T-helper 1 cell treated with Interleukin-12 subunit alpha and Interleukin-12 subunit beta and Interleukin-4 antibody, amounts not matched to agents 30 ng/mL and 1 ng/mL, for 36 hours (primary cell): ENCODE measurements around the gene KRT3. TPM values are rescaled to one million over a fixed set of nuclear protein-coding genes. Genes with fewer than 3 reads are reported as not detected.

Source experiments
- intact Hi-C: fragments of 100-400 bp; cut with micrococcal nuclease; formaldehyde crosslinking; loops from one replicate; pipeline ENCODE4 v1.15.1; 2024
- total RNA-seq: library from RNA; stranded (reverse); gene quantifications from 2 replicates; pipeline ENCODE4 v1.2.3, GENCODE V29; 2022

Gene KRT3
- total RNA-seq = not detected in 2 replicates

DNA sequence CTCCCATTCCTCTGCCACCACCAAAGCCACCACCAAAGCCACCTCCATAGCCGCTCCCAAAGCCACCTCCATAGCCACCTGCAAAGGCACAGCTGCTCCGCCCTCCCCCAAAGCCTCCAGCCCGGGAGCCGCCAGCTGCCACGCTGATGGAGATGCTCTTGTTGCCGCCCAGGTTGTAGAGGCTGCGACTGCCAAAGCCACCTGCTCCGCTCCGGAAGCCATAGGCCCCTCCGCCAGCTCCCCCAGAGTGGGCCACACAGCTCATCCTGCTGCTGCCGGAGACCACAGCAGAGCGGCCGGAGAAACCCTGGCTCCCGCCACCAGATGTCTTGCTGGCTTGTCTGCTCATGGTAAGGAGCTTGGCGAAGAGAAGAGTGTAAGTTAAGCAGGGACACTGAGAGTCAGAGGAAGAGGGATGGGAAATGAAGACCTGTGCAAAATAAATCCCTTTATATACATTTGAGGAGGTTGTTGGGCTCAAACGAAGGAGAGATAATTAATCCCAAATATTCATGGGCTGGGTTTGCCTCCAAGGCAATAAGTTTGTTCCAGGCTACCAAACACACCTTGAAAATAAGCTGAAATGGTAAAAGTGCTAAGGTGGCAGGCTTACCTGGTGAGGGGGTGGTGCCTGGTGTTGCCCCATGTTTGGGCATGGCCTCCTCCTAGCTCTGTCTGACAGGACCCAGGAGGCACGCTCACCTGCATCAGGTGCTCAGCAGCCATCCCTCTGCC, at the start of gene KRT3:
Gene KRT3 (minus strand): TSS at position 424 of the 735 bp plus-strand sequence. CDS start 75 bp downstream, at position 349.
- intact Hi-C loops = no loop called here

DNA sequence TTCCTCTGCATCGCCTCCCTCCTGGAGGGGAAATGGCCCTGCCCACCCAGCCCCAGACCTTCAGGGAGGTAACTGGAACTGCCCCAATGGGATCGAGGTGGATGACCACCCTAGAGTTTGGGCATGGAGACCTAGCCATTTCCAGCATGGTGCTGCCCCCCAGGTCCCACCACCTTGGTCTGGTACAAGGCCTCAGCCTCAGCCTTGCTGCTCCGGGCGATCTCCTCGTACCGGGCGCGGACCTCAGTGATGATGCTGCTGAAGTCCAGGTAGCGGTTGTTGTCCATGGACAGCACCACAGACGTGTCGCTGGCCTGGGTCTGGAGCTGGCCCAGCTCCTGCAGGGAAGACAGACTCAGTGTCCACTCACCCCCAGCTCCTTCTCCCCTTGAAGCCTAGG, 48.5 kb upstream of the KRT3 start:
- intact Hi-C loops = no loop called here

DNA sequence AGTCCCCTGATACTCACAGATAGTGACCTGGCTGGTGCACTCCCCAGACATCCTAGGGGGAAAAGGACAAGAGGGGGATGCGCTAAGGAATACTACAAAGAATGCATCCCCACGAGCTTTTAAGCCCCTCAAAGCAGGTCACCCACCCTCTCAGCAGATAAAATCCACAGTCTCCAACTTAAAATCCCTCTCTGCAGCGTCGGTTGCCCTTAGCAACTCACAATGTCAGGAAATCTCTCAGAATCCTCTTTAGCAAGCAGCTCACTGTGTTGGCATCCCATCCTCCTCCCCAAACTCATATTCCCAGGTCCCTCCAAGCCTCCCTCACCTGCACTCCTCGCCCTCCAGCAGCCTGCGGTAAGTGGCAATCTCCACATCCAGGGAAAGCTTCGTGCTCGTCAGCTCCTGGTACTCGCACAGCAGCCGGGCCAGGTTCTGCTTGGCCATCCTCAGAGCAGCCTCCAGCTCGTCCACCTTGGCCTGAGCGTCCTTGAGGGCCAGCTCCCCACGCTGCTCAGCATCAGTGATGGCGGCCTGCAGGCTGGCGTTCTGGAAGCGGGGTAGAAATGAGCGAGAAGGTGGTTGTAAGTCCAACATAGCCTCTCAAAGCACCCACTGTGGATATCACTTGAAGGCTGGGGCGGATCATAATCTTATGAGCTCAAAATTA, 43.7 kb upstream of the KRT3 start:
- intact Hi-C loops = no loop called here

DNA sequence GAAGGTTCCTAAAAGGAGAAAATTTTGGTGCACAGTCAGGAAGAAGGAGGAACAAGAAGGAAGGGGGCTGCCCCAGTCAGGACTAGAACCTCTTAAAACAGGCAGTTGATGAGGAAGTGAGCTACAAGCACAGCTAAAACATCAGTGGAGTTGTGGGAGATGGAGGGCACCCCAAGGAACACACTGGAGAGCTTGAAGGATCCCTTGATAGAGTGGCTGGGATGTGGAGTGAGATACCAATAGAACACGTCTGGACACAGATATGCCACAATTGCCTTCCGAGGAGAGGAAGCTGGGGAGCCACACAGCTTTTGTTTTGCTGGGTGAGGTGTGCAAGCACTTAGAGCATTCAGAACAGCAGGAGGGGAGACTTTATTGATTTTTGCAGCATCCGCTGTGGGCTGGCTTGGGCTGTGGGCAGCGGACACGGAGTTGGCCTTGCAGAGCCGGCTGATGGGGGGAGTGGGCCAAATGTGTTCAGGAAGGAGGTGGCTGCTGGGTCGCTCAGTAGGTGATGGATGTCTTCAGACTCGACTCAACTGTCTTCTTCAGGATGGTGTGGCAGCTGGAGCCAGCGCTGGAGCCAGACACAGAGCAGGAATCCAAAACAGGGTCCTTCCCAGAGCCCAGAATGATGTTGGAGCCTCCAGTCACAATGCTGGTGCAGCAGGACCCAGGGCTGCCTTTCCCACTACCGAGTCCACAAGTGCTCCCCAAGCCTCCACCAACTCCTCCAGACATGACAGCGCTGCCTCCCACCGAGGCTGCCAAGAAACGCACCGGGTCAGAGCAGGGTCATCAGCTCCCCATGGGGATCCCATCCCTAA, 42.9 kb upstream of the KRT3 start:
- intact Hi-C loops = no loop called here

DNA sequence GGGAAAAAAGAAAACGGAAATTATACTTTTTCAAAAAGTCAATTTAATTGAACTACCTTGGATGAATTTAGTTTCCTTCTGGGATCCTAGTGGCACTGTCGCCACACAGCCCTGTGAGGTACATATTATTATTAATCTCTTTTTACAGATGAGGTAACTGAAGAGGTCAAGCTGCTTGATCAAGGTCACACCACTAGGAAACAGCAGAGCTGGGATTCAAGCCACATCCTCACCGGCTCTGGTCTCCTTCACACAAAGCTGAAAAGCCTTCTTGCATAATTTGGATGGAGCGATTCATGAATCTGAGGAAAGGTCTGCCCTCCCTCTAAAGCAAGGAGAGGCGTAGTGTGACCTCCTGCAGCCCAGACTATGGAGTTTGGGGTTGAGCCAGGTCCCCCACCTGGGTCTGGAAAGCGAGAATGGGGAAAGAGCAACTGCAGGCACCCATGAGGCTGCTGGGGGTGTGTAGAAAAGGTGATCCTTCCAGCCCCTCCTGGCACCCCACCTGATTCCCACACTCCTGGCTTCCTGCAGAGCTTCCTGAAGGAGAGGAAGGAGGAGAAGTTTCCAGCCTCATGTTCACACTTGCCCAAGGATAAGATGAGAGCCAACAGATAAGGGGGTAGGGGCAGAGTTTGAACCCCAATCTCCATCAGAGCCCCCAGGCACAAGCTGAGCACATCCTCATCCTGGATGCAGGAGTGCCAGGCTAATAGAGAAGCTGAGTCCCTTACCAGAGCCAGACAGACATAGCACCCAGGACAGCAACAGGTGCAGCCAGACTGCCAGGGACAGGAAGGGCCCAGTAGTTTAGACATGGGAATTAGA, 42.1 kb upstream of the KRT3 start:
- intact Hi-C loops = no loop called here

DNA sequence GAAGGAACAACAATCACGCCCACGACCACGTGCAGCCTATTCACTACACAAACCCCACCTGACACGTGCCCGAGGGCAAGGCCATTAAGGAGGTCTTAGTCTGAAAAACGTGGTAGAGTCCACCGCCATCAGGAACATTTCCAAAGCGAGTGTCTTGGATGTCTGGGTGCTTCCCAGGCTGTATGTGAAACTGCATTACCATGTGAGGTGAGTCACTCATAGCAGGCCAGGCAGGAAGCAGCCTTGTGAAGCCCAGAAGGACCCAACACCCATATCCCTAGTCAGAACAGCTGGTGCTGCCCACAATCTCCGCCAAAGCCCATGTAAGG, 41.5 kb upstream of the KRT3 start:
- intact Hi-C loops = no loop called here

DNA sequence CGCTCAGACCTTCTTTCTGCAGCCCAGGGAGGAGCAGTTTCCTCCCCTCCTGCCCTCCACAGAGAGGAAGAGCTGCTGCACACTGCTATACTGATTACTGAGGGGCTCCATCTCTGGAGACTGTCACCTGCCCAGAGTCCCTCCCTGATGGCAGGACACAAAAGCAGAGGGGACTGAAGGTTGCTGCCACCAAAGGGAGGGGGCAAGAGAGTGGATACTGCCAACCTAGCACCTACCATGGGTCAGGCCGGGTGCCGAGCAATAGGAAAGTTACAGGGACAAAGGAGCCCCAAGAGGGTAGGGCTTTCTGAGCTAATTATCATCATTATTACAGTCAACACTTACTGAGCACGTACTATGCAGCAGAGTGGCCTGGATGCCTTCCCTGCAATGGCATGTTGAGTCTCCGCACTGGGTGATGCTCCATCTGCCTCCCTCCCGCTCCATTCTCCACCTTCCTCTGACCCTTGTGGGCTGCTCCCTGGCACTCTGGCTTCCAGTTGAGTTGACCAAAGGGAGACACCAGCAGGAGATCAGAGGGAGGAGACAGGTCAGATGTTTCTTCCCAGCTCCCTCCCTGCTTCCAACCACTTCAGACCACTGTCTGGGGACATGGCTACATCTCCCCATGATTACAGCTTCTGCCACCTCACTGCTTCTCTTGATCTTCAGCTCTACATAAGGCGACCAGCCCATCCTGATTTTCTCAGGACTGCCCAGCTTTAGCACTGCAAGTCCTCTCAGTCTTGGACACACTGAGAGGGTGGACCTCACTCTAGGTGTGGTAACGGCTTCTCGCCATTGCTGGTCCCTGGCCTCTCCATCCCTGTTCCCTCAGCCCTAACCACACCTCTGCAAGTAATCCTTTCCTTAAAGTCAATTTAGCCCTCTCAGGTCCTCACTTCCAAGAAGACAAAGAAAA, 40.8 kb upstream of the KRT3 start:
- intact Hi-C loops = no loop called here

DNA sequence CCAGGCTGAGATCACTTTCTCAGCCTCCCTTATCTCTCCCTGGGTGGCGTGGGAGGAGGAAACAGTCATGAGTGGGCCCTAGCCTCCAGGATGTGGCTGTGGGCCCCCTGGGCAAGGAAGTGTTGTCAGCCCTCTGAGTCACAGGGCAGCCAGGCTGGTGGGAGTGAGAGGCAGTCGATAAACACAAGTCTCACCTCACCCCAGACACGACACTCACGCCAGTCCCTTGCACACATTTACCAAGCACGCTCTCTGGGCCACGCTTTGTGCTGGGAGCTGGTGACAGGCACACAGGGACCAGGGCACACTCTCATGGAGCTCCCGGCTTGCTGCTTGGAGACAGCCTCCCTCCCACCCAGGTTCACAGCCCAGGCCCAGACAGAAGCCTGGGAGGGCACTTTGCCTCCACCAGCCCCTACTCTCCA, 40.1 kb upstream of the KRT3 start:
- intact Hi-C loops = no loop called here

DNA sequence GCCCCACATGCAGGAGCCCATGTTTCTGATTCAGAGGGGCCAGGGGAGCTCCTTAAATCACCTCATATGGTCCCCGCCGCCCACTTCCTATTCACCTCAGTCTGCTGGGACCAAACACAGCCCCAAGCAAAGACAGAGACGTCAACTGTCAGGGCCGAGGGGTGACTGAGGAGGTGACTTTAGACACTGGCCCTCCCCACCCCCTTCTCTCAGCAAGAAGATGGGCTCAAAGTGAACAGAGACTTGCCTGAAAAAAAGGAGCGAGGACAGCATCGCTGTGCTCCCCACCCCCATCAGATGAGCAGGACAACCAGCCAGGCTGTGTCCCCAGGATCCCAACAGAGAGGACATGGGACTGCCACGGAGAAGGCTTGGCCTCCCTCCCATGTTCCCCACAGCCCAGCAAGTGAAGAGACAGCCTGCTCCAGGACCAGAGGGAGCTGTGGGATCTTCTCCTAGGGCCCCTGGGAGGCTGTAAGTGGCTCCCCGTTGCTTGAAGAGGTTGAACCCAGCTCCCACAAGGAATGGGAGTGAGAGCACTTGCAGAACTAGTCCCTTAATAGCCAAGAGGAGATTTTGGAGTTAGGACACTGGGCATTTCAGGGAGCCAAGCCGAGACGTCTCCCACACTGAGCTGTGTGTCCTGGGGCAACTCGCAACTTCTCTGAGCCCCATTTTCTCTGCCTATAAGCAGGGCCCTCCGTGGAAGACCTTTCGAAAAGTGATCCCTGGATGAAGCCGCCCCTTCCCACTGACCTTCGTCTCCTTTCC, 39.5 kb upstream of the KRT3 start:
- intact Hi-C loops = no loop called here

DNA sequence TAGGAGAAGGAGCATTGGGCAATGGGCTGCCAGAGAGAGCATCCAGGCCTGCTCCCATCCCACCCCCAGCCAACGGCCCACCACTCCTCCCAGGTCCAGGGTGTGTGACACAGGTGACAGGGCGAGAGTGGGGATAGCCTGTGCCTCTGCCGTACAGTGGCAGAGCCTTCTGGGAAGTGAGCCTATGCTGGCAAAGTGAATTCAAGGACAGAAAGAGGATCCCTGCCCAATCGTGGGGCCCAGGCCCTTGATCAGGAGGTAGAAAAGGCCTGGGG, 38.7 kb upstream of the KRT3 start:
- intact Hi-C loops = no loop called here

DNA sequence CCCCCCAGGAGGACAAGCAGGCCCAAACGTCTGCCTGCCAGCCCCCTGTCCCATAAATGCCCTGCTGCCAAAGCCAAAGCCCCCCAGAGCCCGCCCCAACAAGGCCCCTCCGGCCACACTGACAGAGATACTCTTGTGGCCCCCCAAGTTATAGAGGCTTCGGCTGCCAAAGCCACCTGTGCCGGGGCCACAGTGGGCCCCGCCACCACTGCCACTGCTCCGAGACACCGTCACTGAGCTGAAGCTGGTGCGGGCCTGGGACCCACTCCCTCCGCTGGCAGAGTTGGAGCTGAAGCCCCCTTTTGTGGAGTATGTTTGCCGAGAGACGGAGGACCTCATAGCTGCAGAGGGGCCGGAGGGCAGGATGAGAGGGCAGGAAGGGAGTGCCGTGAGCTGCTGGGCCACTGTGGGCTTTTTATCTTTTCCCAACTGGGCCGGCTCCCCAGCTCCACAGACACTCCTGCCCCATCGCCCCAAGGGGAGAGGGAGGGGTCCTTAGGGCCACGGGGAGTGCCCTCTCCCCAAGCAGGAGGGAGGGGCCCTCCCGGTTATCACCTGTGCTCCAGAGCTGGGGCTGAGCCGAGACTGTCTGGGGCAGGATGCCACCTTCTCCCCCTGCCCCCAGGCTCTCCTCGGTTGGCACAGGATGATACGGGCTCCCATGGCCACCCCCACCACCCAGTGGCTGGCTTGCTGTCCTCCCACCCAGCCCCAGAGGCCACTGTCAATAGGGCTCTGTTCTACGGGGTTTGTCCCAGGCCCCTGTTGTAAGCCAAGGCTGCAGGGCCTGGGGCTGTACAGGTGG, 38.2 kb upstream of the KRT3 start, which contains the start of gene KRT79:
Gene KRT79 (minus strand): TSS at position 390 of the 805 bp plus-strand sequence. CDS start 51 bp downstream, at position 339.
- intact Hi-C loops = no loop called here

DNA sequence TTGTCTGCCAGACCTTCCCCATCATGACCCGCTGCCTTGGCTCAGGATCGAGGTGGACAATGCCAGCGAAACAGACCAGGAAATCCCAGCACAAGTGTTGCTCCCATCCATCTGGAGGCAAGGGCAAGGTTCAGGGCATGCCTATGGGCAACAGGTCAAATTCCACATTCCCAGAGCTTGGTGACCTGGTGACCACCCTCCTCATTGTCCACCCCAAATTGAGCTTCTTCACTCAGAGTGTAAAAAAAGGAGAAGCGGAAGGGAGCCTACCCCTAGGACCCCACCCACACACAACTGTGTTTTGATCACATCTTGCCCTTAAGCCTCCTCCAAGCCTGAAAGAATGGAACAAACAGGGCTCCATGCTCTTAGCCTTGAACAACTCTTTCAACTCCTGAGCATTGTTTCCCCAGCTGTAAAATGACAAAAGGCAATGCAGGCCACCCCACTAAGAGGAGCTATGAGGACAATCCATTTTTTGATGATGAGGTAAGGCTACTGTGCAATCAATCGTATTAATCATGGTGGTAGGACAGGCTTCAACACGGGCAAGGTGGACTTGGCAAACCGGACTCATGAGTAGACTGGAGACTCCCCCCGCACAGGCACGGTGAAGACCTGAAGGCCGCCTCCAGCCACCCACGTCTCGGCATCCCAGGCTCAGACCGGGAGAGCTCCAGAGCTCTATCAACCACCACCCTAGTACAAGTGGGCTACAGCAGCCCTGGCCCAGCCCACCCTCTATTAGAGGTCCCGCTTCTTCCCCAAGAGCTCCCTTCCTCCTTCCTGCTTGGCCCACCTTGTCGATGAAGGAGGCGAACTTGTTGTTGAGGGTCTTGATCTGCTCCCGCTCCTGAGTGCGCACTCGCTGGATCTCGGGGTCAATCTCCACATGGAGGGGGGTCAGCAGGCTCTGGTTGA, 37.3 kb upstream of the KRT3 start:
- intact Hi-C loops = no loop called here

DNA sequence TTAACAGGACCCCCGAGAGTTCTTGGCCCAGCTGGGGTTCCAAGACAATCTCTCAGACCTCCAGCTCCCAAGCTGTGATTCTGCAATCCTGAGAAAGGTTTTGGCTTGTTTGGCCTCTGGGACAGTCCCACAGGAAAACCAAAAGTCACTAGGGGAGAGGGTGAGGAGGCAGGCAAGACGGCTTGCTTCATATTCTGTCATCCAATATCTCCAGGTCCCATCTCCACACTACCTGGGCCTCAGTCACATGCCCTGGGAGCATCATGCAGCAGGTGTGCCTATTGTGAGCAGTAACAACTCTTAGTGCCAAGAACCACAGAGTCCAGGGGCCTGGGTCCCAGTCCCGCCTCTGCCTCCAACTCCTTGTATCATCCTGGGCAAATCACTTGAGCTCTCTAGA, 36.5 kb upstream of the KRT3 start:
- intact Hi-C loops = no loop called here

DNA sequence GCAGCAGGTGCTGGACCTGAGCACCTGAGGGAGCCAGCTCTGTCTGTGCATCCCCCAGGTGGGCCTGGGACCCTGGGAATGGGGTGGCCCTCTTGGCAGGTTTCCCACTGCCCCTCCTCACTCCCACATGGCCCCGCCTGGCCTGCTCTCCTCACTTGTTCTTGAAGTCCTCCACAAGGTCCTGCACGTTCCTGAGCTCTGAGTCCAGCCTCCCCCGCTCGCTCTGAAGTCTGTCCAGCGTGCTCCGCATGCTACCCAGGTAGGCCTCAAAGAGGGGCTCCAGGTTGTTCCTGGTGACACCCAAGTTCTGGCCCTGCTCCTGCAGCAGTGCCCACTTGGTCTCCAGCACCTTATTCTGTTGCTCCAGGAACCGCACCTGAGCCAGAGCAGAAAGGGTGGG, 35.3 kb upstream of the KRT3 start:
- intact Hi-C loops = no loop called here

DNA sequence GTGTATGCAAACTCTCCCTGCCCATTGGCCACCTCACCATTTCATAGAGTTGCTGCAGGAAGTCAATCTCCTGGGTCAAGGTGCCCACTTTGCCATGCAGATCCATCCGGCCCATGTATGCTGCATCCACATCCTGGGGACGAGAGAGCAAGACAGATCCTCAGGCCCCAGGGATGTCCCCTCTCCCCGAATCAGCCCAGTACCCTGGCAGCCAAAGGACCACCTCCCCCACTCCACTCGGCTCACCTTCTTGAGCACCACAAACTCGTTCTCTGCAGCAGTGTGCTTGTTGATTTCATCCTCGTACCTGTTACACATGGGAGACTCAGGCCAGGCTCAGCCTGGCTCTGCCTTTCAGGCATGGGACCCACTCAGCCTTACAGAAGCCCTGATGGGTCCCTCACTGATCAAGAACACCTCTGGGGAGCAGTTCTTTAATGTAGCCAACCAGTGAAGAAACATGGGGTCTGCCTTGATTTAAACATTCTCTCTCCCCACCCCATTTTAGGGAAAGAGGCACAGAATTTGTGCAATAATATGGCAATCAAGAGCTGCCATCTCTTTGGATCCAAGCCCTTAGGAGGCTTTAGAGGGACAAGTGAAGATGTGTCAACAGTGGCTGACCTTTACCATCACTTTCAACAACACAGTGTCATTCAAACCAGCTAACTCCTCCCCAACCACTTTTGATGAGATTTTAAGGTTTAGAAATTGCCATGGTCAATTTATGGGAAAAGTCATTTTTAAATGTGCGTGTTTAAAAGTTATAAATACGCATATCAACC, 34.3 kb upstream of the KRT3 start:
- intact Hi-C loops = no loop called here

DNA sequence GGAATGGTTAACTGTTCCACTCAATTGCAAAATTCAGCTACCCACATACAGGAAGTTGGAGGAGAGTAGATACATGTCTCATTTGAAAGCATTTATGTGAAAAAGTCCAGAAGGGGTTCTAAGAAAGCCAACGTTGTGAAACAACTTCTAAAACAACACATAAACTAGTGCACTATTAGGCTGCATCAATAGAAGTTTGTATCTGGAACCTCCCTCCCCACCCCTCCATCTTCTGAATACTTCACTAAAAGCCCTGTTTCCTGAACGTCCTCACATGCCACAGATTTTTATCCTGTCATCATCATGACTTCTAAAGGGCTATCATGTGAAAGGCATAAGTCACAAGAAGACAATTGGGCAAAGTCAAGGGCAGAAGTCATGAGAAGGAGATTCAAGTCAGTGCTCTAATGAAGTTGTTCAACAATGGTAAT, 32.7 kb upstream of the KRT3 start:
- intact Hi-C loops = no loop called here

DNA sequence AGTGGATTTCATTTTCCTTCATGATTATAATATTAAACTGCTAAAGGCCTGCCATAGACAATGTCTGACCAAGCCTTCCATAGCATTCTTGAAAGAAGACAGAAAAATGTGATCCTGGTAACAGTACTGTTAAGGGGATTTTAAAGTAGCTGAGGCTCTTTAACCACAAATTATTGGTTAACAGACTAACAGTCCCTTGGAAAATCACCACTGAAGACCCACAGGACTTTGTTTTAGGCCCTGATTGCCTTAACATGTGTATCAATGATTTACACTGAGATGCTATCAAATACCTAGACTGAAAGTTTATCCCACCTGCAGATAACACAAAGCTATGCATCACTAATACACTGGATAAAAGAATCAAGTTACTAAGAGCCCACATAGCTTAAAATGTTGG, 32.2 kb upstream of the KRT3 start:
- intact Hi-C loops = no loop called here
